Left cardiac atrium (tissue), 4 donors: ENCODE results near the gene GAS2L1. TPM values are rescaled to one million over a fixed set of nuclear protein-coding genes. Genes with fewer than 3 reads are reported as not detected.

ENCODE experiments used
- ATAC-seq, 2 donors: fragments of 200-7000 bp; cut with Tn5 transposase; one replicate each; pipeline ENCODE4 v1.9.1; 2020; ENCODE audit warnings: mild to moderate bottlenecking in 2 of 2, moderate library complexity in 2 of 2
- DNase-seq: peaks from one replicate; pipeline ENCODE4 v3.0.0-alpha.2; 2020
- intact Hi-C, 2 donors: fragments of 100-400 bp; cut with DNase I; formaldehyde crosslinking; loops; one replicate each; pipeline versions ENCODE4 v1.14.1 to v1.15.1; 2022 to 2023
- long read RNA-seq: library from polyadenylated mRNA; unstranded; transcript quantifications from one replicate; pipeline ENCODE4 v2.0.0, GENCODE V29; 2021
- total RNA-seq, 2 donors: library from RNA; stranded (reverse); fragmentation: NEBNext Ultra II Directional; extraction: Animal tissue kit (Norgen Biotek cat#: 25700); gene quantifications; one replicate each; pipeline ENCODE4 v1.2.1, GENCODE V29; 2021
- donor health status: DM: no; HTN: yes; CAD: no.
- donor health status: DM: no; HTN: yes; CAD: no; lungs with severe emphysema.
- donor health status: DM: yes; HTN: yes; CAD: no.
- donor health status: Dilated cardiomyopathy.

The GAS2L1 gene
- 10 to 100 TPM; 20.1 to 25.2 TPM for total RNA-seq
- long read RNA-seq, partial matches to known transcripts: 0 of 5 reads
- long read RNA-seq, other reads (novel, unspliced or antisense): 4 of 5 reads

DNA sequence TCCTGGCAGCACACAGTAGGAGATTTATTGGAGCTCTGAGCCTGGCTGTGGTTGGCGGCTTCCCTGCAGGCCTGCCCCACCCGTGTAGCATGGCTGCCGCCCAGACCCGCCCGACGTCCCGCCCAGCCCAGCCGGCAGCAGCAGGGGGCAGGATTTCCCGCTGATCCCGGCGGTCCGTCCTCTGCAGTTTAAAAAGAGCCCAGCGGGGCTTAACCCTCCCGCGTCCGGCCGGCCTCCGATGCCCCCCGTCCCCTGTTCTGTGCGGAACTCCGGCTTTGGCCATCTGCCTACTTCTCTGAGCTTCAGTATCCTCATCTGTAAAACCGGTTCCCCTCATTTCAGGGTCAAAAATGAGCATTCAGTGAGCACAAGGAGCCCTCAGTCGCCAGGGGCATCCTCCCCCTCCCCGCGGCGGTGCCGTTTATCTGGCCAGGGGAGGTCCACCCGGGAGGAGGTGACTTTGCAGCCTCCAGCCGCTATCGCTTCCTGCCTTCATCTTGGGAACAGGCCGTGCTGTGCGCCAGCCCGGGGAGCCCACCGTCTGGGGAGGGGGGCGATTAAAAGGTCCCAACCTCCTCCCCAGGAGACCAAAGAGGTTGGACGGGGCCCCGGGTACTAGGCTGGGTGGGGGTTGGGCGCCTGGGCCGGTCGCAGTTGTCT lies at the start of gene GAS2L1:
TSS of gene GAS2L1 (plus strand) at position 476 of the 660 bp plus-strand sequence. CDS start 1,456 bp downstream, outside the sequence.
- peak; percentile 72 to 77 for ATAC-seq
- peak; percentile 91 for DNase-seq
- intact Hi-C loops: loop anchor here in 1 of 2 donors (5.0 kb wide), 2 partner anchors 34 to 51 kb away; no protein-coding TSS in a partner anchor

DNA sequence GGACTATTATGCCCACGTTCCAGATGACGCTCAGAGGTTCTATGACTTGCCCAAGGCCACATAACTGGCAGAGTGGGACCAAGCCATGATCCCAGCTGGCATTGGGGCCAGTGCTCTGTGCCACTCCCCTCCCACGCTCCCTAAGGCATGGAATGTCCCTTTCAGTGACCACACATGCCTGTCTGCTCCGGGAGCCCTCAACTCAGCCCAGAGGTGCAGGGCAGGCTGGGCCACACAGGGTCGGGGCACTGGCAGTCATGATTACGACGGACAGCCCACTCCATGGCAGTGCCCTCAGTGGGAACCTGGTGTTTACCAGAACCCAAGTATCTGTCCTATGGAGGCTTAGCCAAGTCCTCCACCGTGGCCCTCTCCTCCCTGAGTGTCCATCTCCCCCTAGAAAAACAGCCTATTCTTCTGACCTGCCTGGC lies 48.7 kb upstream of the GAS2L1 start:
- intact Hi-C loops: no loop called here
- DNase-seq (no peak), ATAC-seq (no peak)

DNA sequence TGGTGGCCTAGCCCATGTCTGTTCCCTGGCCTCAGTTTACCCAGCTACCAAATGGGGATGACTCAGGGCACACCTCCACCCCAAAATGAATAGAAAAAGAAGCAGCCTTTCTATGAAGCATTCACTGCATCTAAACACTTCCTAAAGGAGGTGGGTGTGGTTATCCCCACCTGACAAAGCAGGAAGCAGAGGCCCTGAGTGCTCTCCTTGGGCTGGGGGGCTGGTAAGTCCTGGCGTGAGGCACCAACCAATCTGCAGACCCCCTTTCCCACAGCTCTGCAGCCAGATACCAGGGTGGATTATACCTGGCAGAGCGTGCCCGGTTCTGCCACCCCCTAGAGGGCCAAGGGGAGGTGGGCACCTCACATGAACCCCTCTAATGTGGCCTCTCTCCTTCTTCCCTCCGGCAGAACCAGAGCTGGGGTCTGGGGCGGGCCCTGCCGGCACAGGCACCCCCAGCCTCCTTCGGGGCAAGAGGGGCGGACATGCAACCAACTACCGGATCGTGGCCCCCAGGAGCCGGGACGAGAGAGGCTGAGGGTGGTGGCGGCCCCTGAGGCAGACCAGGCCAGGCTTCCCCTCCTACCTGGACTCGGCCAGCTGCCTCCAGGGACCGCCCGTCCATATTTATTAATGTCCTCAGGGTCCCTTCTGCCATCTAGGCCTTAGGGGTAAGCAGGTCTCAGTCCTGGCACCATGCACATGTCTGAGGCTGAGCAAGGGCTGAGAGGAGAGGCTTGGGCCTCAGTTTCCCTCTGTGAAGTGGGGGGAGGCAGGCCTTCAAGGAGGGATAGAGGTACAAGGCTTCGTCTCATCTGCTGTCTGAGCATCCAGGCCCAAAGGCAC lies 47.8 kb upstream of the GAS2L1 start:
- DNase-seq (no peak), ATAC-seq (no peak)
- intact Hi-C loops: no loop called here

DNA sequence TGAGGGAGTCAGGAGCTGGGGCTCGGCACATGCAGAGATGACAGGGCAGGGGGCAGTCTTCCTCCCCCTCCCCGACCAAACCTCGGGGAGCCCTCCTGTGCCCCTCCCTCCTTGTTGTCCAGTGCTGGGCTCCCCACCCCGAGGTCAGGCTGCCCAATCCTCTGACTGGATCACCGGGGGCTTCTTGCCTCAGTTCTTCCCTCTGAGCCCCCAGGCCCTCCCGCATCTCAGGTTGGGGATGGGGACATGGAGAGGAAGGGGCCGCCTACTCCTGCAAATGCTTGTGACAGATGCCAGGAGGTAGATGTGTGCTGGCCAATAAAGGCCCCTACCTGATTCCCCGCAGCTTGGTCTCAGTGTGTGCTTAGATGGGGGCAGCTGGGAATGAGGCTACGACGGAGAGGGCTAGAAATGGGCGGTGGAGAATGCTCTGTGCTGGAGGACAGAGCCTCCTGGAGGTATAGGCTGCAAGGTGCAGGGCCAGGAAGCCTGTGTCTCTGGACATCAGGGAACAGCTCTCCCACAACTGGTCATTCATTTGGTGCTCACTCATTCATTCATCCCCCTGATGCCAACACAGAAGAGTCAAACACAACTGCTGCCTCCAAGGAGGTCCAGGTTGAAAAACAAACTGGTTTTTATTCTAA lies 47.1 kb upstream of the GAS2L1 start:
- ATAC-seq (no peak), DNase-seq (no peak)
- intact Hi-C loops: no loop called here

DNA sequence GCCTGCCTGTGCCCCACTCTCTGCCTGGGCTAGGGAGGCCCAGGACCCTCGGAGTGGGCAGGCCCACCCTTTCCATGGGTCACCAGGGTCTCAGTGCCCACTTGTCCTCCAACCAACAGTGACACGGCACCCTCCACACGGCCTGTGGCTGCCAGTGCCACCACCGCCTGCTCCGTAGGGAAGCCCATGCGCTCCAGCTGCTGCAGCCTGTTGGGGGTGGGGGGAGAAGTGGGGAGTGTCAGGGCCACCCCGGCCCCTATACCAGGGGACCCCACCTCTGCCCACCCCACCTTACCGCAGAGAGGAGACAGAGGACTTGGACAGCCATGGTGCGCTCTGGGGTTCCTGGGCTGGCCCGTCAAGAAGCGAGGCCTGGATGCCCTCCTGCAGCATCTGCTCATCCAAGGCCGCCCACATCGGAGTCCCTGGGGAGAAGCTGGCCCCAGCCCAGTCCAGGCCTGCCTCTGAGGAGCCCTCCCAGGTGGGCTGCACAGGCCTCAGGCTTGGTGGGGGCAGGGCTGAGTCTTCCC lies 46.4 kb upstream of the GAS2L1 start:
- ATAC-seq: no peak
- DNase-seq: no peak
- intact Hi-C loops: no loop called here

DNA sequence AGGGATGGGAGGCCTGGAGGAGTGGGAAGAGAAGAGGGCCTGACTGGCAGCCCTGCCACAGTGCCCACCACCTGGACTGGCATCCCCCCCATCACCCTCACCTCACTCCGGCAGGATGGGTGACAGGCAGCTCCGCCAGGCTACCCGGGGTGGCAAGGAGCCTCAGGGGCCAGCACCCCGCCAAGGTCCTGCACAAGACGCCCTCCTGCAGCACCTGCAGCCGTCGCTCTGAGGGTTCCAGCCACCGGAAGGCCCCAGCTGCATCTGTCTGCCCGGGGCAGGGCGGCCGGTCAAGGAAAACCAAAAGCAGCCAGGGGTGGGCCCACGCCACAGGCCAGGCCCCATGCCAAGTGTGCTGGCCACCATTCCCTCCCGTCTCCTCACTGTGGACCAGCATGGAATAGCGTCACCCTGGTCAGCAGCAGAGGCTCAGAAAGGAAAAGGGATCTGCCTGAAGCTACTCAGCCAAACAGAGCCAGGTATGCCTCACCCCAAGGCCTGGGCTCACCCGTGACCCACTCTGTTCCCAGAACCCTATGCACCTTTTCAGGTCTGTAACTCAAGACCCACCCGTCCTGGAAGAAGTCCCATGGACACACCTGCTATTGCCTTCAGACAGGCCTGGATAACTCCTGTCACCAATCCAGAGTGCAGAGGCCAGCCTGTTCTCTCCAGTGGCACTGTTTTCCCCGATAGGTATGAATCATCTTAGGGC lies 45.7 kb upstream of the GAS2L1 start:
- intact Hi-C loops: no loop called here
- ATAC-seq (peak in 1 of 2 donors; percentile 3), DNase-seq (no peak)

DNA sequence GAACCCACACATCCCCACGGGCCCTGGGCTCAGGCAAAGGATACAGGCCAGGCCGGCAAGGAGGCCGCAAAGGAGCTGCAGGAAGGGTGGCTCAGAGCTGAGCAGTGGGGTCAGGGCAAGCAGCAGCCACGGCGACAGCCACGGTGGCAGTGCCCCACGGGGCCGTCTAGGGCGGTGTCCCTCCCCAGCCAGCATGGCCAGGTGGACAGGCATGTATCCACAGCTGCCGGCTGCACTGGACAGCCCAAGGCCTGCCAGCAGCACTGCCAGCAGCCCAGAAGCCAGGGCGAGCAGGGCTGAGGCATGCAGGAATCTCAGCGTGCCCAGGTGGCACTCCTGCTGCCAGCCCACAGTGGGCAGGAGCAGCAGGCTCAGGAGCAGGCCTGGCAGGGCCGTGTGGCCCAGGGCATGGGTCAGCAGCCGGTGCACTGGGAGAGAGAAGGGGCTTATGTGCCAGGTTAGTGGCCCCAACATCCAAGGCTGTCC lies 42.6 kb upstream of the GAS2L1 start:
- ATAC-seq (no peak), DNase-seq (no peak)

DNA sequence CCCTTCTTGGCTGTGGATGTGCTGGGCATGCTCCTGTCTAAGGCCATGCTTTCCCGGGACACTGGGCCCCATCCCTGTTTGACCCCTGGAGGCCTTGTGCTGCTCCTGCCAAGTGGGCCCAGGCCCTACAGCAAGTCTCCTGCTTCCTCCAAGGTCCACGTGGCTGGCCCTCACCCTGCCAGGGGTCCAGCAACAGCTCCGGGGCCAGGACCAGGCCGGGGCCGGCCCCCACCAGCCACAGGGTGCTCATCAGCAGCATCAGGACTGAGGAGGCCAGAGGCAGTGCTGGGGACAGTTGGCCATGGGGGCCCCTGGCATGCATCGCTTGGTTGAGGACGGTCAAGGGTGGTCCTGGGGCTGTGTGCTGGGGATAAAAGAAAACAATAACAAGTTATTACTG lies 41.1 kb upstream of the GAS2L1 start:
- intact Hi-C loops: no loop called here
- DNase-seq: no peak
- no peak for ATAC-seq

More for the DNA sequence above, 42.6 kb upstream of the GAS2L1 start:
- intact Hi-C loops: no loop called here

DNA sequence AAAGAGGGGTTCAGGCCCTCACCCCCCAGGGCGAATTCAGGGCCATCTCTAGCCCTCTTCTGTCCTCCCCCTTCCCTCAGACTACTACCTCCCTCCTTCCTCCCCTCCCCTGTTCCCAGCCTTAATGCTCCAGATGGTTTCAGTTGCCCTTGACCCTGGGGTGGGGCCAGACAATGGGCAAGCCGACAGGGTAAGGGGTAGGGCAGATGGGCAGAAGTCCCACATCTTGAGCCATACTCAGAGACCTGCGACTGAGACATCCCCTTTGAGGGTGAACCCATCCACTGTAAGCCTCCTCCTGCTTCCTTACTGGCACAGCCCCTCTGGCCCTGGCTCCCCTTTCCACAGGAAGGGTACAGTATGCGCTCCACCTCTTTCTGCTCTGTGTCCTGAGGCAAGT lies 40.5 kb upstream of the GAS2L1 start:
- ATAC-seq: no peak
- intact Hi-C loops: no loop called here
- DNase-seq: no peak

DNA sequence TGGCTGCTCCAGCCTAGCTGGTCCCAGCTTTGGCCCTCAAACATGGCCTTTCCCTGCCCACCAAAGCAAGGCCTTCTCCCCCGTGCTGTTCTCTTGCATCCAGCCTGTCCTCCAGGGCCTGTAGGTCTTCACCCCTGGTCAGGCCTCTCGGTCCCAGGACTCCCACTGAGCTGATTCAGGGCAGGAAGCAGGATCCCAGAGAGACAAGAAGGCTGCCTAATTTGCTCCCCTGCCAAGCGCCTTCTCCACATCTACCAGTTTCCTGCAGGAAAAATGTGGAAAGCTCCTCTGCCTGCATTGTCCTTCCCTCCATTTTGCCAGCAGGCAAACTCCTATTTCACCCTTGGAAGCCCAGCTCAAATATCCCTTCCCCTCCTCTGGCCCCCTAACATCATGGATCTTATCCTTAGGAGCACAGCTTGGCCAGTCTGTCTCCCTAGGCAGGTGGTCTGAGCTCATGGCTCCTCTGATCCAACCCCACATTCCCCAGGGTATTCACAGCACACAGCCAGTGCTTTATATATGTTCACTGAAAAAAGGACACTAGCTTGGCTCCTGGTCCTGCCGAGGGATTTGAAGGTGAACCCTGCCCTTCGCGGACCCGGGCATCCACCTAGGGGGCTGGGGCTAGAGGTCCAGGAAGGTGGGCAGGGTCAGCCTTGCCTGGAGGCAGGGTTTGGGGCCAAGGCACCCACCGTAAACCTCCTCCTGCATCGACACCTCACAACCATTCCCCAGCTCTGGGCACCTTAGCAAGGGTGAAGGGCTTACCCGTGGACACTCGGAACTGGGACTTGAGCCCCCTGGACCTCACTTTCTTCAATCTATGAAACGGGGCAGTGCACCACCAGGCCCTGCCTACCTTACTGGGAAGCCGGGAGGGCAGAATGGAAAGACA lies 39.6 kb upstream of the GAS2L1 start:
- ATAC-seq: no peak
- intact Hi-C loops: no loop called here
- DNase-seq: no peak

DNA sequence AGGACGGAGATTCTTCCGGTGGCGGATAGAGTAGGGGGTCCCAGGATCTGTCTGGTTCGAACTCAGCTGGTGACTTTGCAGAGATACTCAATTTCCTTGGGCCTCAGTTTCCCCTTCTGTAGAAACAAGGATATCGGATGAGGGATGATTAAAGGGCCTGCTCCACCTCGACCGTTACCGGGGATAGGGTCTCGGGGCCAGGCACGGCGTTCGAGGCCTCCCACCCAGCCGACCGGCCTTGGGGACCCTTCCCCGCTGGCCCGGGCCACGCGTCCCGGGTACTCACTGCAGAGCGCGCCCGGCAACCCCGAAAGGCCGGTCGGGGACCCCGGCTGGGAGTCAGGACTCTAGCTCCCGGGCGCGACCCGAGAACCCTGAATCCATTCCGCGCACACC lies 39.0 kb upstream of the GAS2L1 start:
- DNase-seq (no peak), ATAC-seq (no peak)
- intact Hi-C loops: no loop called here

DNA sequence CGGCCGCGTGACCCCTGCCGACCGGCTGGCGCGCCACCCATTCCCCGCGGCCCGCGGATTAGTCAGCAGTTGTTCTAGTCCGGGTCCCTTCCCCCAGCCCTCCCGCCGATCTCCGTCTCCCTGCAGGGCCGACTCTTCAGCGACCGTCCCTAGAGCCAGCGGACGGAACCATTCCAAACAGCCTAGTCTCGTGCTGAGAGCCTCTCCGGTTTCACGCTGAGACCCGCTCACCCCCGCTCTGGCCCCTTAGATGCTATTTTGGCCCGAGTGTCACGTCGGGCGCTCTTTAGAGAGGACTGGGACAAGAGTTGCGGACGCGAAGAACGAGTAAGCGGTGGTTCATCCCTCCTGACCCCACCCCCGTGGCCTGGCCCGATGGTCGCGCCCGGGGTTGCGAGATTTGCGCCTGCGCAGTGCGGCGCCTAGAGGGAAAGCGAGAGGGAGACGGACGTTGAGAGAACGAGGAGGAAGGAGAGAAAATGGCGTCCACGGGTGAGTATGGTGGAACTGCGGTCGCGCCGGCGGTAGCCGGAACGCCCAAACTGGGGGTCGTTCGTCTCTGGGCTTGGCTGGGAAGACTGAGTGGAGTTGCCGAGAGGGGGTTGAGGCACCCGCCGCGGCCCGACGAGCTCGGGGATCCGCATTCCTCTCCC lies 38.5 kb upstream of the GAS2L1 start, which contains the start of the genes EWSR1 and RHBDD3:
TSS of gene EWSR1 (plus strand) at position 411 of the 653 bp plus-strand sequence. CDS start at position 480, 69 bp downstream.
TSS of gene RHBDD3 (minus strand) at position 124 of the 653 bp plus-strand sequence. CDS start 2,355 bp downstream, outside the sequence.
- DNase-seq (peak; percentile 97), ATAC-seq (peak; percentile 93 to 95)
- intact Hi-C loops: no loop called here

DNA sequence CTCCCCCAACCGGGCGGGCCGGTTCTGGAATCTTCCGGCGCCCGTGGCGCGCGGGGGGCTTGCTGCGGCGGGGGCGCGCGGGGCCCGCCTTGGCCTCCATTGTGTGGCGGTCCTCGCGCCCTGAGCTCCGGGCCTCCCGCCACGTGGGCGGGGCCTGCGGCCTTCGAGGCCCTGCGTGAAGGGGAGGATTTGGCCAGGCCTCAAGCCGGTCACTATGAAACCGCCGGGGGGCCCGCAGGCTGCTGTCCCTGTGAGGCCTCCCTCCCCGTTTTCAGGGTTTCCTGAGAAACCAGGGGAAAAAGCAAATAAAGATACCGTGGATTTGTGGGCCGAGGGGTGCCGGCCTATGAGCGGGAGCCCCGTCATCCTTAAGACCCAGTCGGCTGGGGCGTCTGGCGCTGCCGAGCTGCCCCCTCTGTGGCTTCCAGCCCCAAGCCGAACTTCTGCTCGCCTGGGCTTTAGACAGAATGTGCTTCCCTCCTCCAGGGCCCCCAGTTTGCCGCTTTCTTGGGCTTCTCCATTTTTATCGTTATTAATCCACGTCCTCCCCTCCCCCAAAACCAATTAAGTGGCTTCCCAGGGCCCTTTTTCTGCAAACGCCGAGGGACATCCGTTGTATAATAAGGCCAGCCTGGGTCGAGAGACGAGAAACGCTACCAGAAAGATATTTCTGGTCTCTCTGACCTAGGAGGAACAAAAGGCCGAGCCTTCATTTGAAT lies 37.8 kb upstream of the GAS2L1 start:
- peak; percentile 82 for DNase-seq
- intact Hi-C loops: no loop called here

DNA sequence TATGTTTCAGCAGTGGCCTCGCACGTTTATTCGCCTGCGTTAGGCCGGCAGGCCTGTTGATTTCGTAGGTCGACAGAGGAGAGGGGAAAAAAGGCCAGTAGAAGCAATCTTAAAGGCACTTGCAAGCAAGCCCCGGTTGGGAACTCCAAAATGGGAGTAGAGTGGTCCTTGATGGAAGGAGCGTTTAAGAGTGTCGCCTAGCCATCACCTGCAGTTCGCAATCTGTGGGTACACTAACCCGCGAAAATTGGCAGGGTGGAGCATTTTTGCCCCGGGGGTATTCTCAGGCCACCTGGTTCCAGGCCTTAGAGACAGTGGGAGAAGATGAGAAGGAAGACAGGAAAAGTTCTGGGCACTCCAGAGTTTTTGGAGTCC lies 37.2 kb upstream of the GAS2L1 start:
- intact Hi-C loops: no loop called here
- DNase-seq (no peak), ATAC-seq (no peak)

More for the DNA sequence above, 37.8 kb upstream of the GAS2L1 start:
- ATAC-seq: peak; percentile 78 to 81

DNA sequence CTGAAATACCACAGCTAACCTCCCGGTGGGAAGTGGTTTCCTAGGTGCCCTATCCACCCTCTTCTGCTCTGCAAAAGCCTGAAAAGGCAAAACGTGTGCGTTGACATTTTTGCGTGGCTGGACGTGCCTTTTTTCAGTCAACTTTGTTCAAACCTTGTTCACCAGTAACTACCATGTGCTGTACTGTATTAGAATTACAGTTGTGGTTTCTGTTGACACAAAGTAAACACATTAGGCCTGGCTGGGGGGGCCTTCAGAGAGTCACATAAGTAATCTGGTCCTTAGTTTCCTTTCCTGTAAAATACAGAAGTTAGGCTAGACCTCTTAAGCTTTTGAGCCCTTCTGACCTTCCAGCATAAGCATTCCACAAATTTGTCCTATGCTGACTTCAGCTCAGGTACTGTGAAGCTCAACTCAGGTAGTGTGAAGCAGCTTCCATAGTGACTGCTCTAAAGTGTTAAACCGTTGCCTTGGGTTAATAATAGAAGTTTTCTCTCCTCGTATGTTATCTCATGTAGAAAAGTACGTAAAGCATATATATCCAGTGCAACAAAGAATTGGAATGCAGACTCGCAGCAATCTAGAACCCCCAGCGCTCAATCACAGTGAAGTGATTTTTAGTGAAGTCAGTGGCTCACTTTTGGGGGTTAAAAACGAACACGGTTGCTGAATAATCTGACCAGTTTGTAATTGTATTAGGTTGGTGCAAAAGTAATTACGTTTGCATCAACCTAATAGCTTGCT lies 36.5 kb upstream of the GAS2L1 start:
- DNase-seq (no peak), ATAC-seq (no peak)
- intact Hi-C loops: loop anchor here in 1 of 2 donors (5.0 kb wide), 1 partner anchor 37 kb away; the partner anchor contains the start of gene GAS2L1
